Measurements from ENCODE around the gene KLF8.

DNA sequence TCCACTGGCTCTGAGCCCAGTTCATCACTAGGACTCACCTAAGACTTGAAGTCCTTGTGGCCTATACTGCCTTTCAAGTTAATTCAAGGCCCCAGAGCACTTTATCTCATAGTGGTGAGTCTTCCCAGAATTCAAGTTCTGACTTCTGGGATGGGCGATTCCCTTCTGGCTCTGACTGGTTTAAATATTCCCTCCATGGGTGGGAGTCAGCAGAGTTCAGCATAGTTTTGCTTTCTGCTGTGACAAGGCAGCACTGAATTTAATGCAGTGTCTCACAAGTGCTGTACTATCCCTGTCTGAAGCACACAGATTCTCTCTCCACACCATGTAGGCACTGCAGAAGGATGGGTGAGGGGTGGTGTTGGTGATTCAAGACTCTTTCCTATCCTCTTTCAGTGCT lies 46.5 kb downstream of the KLF8 start:
- no peak for TF ChIP-seq POLR2A (IDR thresholded peaks at IDR 0.05)
- TF ChIP-seq, protein P1, sequence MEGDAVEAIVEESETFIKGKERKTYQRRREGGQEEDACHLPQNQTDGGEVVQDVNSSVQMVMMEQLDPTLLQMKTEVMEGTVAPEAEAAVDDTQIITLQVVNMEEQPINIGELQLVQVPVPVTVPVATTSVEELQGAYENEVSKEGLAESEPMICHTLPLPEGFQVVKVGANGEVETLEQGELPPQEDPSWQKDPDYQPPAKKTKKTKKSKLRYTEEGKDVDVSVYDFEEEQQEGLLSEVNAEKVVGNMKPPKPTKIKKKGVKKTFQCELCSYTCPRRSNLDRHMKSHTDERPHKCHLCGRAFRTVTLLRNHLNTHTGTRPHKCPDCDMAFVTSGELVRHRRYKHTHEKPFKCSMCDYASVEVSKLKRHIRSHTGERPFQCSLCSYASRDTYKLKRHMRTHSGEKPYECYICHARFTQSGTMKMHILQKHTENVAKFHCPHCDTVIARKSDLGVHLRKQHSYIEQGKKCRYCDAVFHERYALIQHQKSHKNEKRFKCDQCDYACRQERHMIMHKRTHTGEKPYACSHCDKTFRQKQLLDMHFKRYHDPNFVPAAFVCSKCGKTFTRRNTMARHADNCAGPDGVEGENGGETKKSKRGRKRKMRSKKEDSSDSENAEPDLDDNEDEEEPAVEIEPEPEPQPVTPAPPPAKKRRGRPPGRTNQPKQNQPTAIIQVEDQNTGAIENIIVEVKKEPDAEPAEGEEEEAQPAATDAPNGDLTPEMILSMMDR (IDR thresholded peaks at IDR 0.05): no peak
